ENCODE data around the gene ARHGAP33.

DNA sequence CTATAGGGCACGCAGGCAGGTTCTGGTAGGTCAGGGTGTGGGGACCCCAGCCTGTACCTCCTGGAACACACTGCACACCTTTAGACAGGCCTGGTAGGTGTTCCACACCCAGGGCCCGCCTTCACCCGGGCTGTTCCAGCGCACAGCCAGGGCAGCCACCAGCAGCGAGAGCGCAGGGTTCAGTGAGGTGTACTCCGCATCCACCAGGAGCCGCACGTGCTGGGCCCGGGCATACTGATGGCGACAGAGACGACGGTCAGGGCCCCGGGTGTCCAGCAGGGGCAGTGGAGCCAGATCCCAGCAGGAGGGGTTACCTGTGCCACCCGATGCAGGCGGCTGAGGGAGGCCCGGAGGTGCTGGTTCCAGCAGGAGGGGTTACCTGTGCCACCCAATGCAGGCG, 31.2 kb downstream of the ARHGAP33 start:
- TF ChIP-seq, protein P1, sequence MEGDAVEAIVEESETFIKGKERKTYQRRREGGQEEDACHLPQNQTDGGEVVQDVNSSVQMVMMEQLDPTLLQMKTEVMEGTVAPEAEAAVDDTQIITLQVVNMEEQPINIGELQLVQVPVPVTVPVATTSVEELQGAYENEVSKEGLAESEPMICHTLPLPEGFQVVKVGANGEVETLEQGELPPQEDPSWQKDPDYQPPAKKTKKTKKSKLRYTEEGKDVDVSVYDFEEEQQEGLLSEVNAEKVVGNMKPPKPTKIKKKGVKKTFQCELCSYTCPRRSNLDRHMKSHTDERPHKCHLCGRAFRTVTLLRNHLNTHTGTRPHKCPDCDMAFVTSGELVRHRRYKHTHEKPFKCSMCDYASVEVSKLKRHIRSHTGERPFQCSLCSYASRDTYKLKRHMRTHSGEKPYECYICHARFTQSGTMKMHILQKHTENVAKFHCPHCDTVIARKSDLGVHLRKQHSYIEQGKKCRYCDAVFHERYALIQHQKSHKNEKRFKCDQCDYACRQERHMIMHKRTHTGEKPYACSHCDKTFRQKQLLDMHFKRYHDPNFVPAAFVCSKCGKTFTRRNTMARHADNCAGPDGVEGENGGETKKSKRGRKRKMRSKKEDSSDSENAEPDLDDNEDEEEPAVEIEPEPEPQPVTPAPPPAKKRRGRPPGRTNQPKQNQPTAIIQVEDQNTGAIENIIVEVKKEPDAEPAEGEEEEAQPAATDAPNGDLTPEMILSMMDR (IDR thresholded peaks at IDR 0.05): no peak
- no peak for TF ChIP-seq POLR2A (IDR thresholded peaks at IDR 0.05)

All from esophagus squamous epithelium (tissue), 4 donors.